Gastrocnemius medialis (tissue), 4 donors: ENCODE measurements around the gene FBXO33. TPM values are rescaled to one million over a fixed set of nuclear protein-coding genes. Genes with fewer than 3 reads are reported as not detected.

Experiments used
- ATAC-seq, 2 donors: fragments of 150-250 bp; one replicate each; pipeline ENCODE4 v1.9.1; 2016
- DNase-seq, 2 donors: peaks; one replicate each; pipeline ENCODE4 v3.0.0-alpha.2; 2019
- H3K27ac ChIP-seq, 4 donors: fragments of 200-600 bp; sonication (generic); 1 replicate in 1 of 4; 2 replicates in 3 of 4; pipeline ENCODE4 v1.5.1; 2016 to 2018; ENCODE audit warnings: mild to moderate bottlenecking in 2 of 4, moderate library complexity in 1 of 4
- H3K27me3 ChIP-seq, 3 donors: fragments of 200-600 bp; sonication (generic) in 2 of 3; 1 replicate in 1 of 3; 2 replicates in 2 of 3; pipeline versions ENCODE4 v1.5.1 to v1.6.0; 2016 to 2019; ENCODE audit warnings: mild to moderate bottlenecking in 1 of 3, moderate library complexity in 1 of 3
- H3K36me3 ChIP-seq, 2 donors: fragments of 200-600 bp; sonication (generic) in 1 of 2; one replicate each; pipeline ENCODE4 v1.5.1; 2017 to 2018
- H3K4me1 ChIP-seq, 2 donors: fragments of 200-600 bp; sonication (generic) in 1 of 2; one replicate each; pipeline ENCODE4 v1.5.1; 2016 to 2017; ENCODE audit warnings: mild to moderate bottlenecking in 2 of 2
- H3K4me3 ChIP-seq, 4 donors: fragments of 200-600 bp; sonication (generic) in 3 of 4; 1 replicate in 1 of 4; 2 replicates in 3 of 4; pipeline ENCODE4 v1.5.1; 2016 to 2019; ENCODE audit warnings: mild to moderate bottlenecking in 2 of 4
- H3K9me3 ChIP-seq, 3 donors: fragments of 200-600 bp; sonication (generic) in 2 of 3; 1 replicate in 1 of 3; 2 replicates in 2 of 3; pipeline ENCODE4 v1.5.1; 2016 to 2019
- POLR2A ChIP-seq, 2 donors: fragments of 450-650 bp; IDR thresholded peaks; one replicate each; pipeline ENCODE4 v1.6.1; 2017; ENCODE audit warnings: antibody characterized with exemption in 2 of 2, mild to moderate bottlenecking in 2 of 2, moderate library complexity in 2 of 2
- in situ Hi-C, 4 donors: fragments of 200-750 bp; cut with MboI; loops; one replicate each; pipeline versions ENCODE4 v1.15.0 to v1.8.0; 2017; ENCODE audit warnings: low sequenced_read_pairs in 4 of 4
- intact Hi-C: fragments of 100-400 bp; cut with DNase I; formaldehyde crosslinking; loops from one replicate; pipeline ENCODE4 v1.15.1; 2023; ENCODE audit warnings: low total_unique reads
- total RNA-seq, 4 donors: library from RNA; depleted of rRNA; stranded (reverse); fragments of >200 nt; gene quantifications; one replicate each; pipeline versions ENCODE4 v1.1.0 to v1.2.3, GENCODE V29; 2016
- TF ChIP-seq, protein P1 (sequence below), 5 experiments: fragments of 450-650 bp in 3 of 5; fragments of 200-600 bp in 2 of 5; sonication (generic) in 2 of 5; IDR thresholded peaks in 4 of 5; conservative IDR thresholded peaks in 1 of 5; 1 replicate in 4 of 5; 2 replicates in 1 of 5; pipeline ENCODE4 v1.5.1; 2016 to 2019; ENCODE audit warnings: antibody characterized with exemption in 5 of 5, mild to moderate bottlenecking in 3 of 5, moderate library complexity in 3 of 5

The FBXO33 gene
- total RNA-seq, 4 donors from 2014 or later: 5.3 to 8.0 (median 5.9) TPM

DNA sequence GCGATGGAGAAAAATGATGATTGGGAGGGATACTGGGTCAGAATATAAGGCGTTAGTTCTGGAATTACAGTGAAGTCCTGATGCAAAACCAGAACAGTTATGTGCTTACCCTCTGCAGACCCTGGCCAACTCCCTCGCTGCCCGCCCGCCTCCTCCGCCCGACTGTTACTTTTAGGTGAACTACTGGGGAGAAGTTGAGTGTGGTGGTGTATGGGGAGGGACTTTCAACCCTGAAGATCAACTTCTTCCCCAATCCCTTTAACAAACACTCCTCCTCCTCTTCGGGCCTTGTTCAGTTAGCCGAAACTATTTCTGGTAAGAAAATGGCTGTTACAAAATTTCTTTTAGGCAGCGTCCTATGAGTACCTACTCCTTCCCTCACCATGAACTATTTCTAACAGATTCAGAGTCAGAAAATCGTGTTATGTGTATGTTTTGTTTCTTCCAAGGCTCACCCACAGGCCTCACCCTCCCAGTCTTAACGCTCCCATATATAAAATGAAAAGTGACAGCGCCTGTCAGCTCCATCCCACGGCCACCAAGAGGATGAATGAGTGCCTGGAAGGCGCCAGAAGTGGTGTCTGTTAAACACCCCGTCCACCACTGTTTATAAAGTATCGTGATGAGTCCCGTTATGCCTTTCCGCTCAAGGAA, 1.3 kb downstream of the FBXO33 start:
- ATAC-seq: no peak
- intact Hi-C loops (loop anchor here (1.0 to 5.0 kb wide), 3 partner anchors 54 to 256 kb away; partner anchors contain the start of gene PNN), in situ Hi-C loops (loop anchor here in 2 of 4 donors (10.0 to 25.0 kb wide), 2 partner anchors 169 to 256 kb away; partner anchors contain the start of genes PNN (in 1 of the 2) and TRAPPC6B (in 1 of the 2))
- peaks cover 44 to 48% of the 10 kb centered on the region in 2 donors for H3K4me1 ChIP-seq
- TF ChIP-seq POLR2A (IDR thresholded peaks at IDR 0.05): no peak
- TF ChIP-seq, protein P1, sequence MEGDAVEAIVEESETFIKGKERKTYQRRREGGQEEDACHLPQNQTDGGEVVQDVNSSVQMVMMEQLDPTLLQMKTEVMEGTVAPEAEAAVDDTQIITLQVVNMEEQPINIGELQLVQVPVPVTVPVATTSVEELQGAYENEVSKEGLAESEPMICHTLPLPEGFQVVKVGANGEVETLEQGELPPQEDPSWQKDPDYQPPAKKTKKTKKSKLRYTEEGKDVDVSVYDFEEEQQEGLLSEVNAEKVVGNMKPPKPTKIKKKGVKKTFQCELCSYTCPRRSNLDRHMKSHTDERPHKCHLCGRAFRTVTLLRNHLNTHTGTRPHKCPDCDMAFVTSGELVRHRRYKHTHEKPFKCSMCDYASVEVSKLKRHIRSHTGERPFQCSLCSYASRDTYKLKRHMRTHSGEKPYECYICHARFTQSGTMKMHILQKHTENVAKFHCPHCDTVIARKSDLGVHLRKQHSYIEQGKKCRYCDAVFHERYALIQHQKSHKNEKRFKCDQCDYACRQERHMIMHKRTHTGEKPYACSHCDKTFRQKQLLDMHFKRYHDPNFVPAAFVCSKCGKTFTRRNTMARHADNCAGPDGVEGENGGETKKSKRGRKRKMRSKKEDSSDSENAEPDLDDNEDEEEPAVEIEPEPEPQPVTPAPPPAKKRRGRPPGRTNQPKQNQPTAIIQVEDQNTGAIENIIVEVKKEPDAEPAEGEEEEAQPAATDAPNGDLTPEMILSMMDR (IDR thresholded peaks at IDR 0.05 in 4 of 5, conservative IDR thresholded peaks at IDR 0.05 in 1 of 5): no peak
- no peaks in the 10 kb centered on the region for H3K9me3 ChIP-seq
- H3K27ac ChIP-seq: peak overlapping the region; percentile 96 to 99 (median 97)
- no peaks in the 10 kb centered on the region for H3K36me3 ChIP-seq
- H3K4me3 ChIP-seq: peak overlapping the region; percentile 83 to 94 (median 94)
- no peaks in the 10 kb centered on the region for H3K27me3 ChIP-seq
- no peak for DNase-seq

DNA sequence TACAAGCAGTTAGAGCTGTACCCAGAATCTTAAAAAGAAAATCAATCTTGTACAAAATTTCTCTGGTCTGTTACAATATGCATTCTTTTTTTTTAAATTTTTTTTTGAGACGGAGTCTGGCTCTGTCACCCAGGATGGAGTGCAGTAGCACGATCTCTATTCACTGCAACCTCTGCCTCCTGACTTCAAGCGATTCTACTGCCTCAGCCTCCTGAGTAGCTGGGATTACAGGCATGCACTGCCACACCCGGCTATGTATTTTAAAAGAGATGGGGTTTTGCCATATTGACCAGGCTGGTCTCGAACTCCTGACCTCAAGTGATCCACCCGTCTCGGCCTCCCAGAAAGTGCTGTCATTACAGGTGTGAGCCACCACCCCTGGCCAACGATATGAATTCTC, 4.1 kb downstream of the FBXO33 start:
- no peaks in the 10 kb centered on the region for H3K27me3 ChIP-seq
- in situ Hi-C loops: loop anchor here in 1 of 4 donors (10.0 to 25.0 kb wide), 2 partner anchors 166 to 253 kb away; partner anchors contain the start of genes PNN and TRAPPC6B
- intact Hi-C loops: no loop called here
- TF ChIP-seq POLR2A (IDR thresholded peaks at IDR 0.05): no peak
- TF ChIP-seq, protein P1 (IDR thresholded peaks at IDR 0.05 in 4 of 5, conservative IDR thresholded peaks at IDR 0.05 in 1 of 5): no peak
- no peaks in the 10 kb centered on the region for H3K36me3 ChIP-seq
- no peak overlapping the region for H3K27ac ChIP-seq
- ATAC-seq (no peak), DNase-seq (no peak)
- H3K4me1 ChIP-seq: peaks cover 43% of the 10 kb centered on the region in 2 donors
- no peak overlapping the region for H3K4me3 ChIP-seq
- no peaks in the 10 kb centered on the region for H3K9me3 ChIP-seq

GRCh38 chr14:39426605-39427004, 5.6 kb downstream of the FBXO33 start:
- no peaks in the 10 kb centered on the region for H3K27me3 ChIP-seq
- peaks cover 43% of the 10 kb centered on the region in 2 donors for H3K4me1 ChIP-seq
- DNase-seq: no peak
- no peaks in the 10 kb centered on the region for H3K9me3 ChIP-seq
- peak; percentile 23 to 49 for ATAC-seq
- H3K36me3 ChIP-seq: no peaks in the 10 kb centered on the region
- in situ Hi-C loops (loop anchor here in 1 of 4 donors (10.0 to 25.0 kb wide), 2 partner anchors 164 to 252 kb away; partner anchors contain the start of genes PNN and TRAPPC6B), intact Hi-C loops (no loop called here)
- no peak for TF ChIP-seq POLR2A (IDR thresholded peaks at IDR 0.05)
- TF ChIP-seq, protein P1 (IDR thresholded peaks at IDR 0.05 in 4 of 5, conservative IDR thresholded peaks at IDR 0.05 in 1 of 5): peak in 1 of 5 experiments; percentile 6
- peak overlapping the region in 1 of 4 donors; percentile 32 for H3K27ac ChIP-seq
- no peak overlapping the region for H3K4me3 ChIP-seq

DNA sequence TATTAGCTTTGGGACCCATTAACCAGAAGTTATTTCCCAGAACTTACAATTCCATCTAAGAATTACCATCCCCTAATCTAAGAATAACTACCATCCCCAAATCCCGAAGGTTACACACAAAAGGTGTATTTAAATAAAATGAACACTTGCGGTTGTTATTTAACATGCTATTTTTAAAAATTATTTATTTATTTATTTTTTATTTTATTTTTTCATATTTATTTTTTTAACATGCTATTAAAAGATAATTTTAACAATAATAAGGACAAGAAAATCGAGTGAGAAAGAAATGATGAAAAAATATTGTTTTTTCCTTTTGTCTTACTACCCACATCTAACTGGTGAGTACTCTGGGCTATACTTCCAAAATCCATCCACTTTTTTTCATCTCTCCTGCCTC, 6.3 kb downstream of the FBXO33 start:
- no peak for DNase-seq
- H3K27me3 ChIP-seq: no peaks in the 10 kb centered on the region
- no peaks in the 10 kb centered on the region for H3K9me3 ChIP-seq
- H3K4me3 ChIP-seq: no peak overlapping the region
- ATAC-seq: no peak
- no peak overlapping the region for H3K27ac ChIP-seq
- TF ChIP-seq, protein P1 (IDR thresholded peaks at IDR 0.05 in 4 of 5, conservative IDR thresholded peaks at IDR 0.05 in 1 of 5): no peak
- no peak for TF ChIP-seq POLR2A (IDR thresholded peaks at IDR 0.05)
- intact Hi-C loops (no loop called here), in situ Hi-C loops (loop anchor here in 1 of 4 donors (10.0 to 25.0 kb wide), 2 partner anchors 164 to 251 kb away; partner anchors contain the start of genes PNN and TRAPPC6B)
- peaks cover 41 to 42% of the 10 kb centered on the region in 2 donors for H3K4me1 ChIP-seq
- no peaks in the 10 kb centered on the region for H3K36me3 ChIP-seq
